Right kidney (tissue), 9 donors: ENCODE measurements around the gene MTTP.
A peak's percentile ranks its signal among the peaks of the same experiment; 100 is the strongest.
"Not testable (repeated sequence)": the region's sequence is repeated elsewhere in the genome, so short reads cannot be mapped to it uniquely, and the experiment has no call there.

Experiments used
- DNase-seq: peaks from one replicate; pipeline ENCODE4 v3.0.0-alpha.2; 2016
- long read RNA-seq, 8 donors: transcript quantifications; one replicate each; lab custom pipeline, GENCODE V29; 2026

The MTTP gene
- long read RNA-seq, donor 1, full-length matches to known transcripts = 2 of 2 reads
- long read RNA-seq, donor 1, partial matches to known transcripts = 0 of 2 reads
- long read RNA-seq, donor 1, other reads (novel, unspliced or antisense) = 0 of 2 reads
- long read RNA-seq, donor 2, full-length matches to known transcripts = 1 of 1 reads
- long read RNA-seq, donor 2, partial matches to known transcripts = 0 of 1 reads
- long read RNA-seq, donor 2, other reads (novel, unspliced or antisense) = 0 of 1 reads
- long read RNA-seq, donor 3 = 0 reads
- long read RNA-seq, donor 4 = 0 reads
- long read RNA-seq, donor 5, full-length matches to known transcripts = 4 of 4 reads
- long read RNA-seq, donor 5, partial matches to known transcripts = 0 of 4 reads
- long read RNA-seq, donor 5, other reads (novel, unspliced or antisense) = 0 of 4 reads
- long read RNA-seq, donor 6, partial matches to known transcripts = 0 of 3 reads
- long read RNA-seq, donor 6, other reads (novel, unspliced or antisense) = 0 of 3 reads
- long read RNA-seq, donor 7, full-length matches to known transcripts = 1 of 1 reads
- long read RNA-seq, donor 7, partial matches to known transcripts = 0 of 1 reads
- long read RNA-seq, donor 7, other reads (novel, unspliced or antisense) = 0 of 1 reads
- long read RNA-seq, donor 8 = 0 reads

DNA sequence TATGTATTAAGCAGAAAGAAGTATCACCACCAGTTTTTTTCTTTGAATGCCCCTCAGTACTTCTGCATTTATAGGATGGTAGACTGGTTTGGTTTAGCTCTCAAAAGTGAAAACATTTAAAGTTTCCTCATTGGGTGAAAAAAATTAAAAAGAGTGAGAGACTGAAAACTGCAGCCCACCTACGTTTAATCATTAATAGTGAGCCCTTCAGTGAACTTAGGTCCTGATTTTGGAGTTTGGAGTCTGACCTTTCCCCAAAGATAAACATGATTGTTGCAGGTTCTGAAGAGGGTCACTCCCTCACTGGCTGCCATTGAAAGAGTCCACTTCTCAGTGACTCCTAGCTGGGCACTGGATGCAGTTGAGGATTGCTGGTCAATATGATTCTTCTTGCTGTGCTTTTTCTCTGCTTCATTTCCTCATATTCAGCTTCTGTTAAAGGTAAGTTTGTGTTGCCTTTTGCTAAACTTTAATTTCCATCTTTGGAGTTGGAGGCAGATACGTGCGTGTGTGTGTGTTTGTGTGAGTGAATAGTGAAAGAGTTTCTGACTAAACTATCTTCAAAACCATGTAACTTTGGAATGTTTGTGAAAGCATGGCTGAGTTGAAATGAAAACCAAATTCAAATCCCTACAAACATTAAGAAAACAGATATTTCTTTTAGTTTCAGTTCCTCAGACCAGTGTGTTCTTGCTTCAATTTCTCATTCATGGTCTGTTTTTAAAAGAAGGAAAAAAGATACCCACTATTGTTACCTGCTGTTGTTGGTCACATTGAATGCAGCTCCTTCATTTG is at the start of gene MTTP:
MTTP (plus strand) TSS at position 295 of the 795 bp plus-strand sequence; CDS start at position 381, 86 bp downstream.
- no peak for DNase-seq

DNA sequence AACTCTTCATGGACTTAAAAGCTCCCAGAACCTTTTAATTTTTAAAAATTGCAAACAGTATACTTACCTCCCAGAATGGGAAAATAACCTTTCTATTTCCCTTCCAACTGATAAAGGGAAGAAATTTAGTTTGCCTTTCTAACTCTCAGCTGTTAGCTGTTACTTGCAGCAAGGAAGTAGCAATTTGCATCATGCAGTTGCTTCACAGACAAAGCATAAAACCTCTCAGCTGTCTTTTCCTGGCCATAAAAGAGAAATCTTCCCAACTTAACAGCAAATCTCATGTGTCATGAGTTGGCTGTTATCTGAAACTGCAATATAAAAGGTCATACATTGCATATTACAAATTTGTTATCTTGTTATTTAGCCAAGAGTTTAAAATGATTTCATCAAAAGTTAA is 45.4 kb upstream of the MTTP start:
- DNase-seq = no peak

DNA sequence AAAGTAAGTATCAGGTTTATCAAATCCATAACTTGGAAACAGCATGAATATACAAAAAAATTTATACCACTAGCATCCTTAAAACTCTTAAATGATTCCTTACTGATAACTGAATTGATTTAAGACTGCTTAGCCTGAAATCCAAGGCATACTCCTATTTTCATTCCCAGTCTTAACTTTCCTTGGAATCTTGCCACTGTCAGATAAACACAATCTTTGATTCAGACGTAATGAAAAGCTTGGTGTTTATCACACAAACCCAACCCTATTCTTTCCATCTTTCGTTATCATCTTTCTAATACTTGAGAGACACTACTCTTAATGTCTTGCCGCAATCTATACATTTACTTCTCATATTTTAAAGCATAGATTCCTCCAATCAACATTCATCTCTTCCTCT is 44.7 kb upstream of the MTTP start:
- DNase-seq = no peak

DNA sequence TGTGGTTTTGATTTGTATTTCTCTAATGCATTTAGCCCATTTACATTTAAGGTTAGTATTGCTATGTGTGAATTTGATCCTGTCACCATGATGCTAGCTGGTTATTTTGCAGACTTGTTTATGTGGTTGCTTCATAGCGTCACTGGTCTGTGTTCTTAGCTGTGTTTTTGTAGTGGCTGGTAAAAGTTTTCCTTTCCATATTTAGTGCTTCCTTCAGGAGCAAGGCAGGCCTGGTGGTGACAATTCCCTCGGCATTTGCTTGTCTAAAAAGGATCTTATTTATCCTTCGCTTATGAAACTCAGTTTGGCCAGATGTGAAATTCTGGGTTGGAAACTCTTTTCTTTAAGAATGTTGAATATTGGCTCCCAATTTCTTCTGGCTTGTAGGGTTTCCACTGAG is 39.9 kb upstream of the MTTP start:
- not testable (repeated sequence) for DNase-seq

DNA sequence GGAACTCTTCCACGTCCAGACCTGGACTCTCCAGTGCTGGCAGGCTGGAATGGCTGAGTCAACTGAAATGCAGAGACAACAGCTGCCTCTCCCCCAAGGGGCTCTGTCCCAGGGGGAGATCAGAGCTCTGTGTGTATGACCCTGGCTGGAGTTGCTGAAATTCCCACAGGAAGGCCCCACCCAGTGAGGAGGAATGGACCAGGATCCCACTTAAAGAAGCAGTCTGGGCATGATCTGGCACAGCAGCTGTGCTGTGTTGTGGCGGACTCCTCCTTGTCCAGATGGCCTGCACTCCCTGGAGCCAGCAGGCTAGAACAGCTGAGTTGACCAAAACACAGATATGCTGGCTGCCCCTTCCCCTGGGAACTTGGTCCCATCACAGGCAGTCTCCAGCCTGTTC is 38.4 kb upstream of the MTTP start:
- DNase-seq = no peak

DNA sequence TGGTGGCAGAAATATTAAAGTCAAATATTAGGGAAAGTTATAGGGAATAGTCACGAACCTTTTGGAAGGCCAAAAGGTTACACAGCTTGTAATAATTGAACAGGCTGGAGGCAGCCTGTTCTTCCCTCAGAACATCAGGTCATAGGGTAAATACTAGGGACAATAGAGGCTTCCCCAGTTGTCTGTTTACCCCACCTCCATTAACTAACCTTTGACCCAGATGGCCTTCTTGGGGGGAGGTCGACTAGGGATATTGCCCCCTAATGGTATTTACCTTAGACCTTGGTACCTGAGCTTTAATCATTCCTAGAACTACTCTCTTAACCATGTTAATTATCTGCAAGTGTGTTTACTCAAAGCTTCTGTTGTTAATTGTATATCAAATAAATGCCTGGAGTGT is 37.8 kb upstream of the MTTP start:
- DNase-seq = no peak

DNA sequence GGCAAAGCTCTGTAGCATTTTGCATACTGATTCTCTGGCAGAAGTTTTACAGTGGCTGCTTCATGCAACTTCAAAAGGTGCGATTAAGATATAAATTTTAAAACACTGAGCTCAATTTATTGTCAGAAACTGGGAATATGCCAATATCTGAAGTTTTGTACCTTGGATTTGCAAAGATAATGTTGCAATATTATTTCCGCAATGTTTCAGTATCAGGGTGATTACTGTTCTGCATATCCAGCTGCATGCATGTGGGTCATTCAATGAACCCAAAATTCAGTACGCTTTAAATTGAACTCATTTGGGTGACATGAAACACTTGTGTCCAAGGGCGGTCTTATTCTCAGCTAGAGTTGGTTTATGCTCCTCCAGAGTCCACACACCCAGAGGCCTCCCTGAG is 37.0 kb upstream of the MTTP start:
- no peak for DNase-seq

DNA sequence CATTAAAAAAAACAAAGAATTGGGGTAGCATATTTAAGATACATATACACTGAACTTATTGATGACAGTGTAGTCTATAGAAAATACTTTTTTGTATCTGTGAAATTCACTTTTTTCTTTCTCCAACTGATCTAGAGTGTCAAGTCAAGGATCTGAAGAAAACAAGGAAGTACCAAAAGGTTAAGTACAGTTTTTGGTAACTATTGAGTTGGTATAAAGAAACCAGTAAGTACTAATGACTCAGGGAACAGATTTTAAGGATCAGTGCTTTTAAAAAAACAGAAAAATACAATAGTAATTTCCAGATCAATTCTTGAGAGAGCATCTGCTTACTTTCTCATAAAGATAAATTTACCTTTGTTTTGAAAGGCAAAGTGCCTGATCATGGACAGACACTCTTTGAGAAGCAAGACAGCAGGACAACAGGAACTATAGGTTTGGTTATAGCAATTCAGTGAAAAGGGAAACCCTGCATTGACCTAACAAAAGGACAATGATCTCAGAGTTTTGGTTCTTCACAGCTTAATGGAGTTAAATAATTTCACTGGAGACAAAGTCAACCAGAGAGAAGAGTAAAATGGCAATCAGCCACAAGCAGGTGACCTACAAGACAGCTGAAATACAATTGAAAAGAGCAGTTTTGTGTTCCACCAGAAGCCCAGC is 34.2 kb upstream of the MTTP start:
- no peak for DNase-seq

DNA sequence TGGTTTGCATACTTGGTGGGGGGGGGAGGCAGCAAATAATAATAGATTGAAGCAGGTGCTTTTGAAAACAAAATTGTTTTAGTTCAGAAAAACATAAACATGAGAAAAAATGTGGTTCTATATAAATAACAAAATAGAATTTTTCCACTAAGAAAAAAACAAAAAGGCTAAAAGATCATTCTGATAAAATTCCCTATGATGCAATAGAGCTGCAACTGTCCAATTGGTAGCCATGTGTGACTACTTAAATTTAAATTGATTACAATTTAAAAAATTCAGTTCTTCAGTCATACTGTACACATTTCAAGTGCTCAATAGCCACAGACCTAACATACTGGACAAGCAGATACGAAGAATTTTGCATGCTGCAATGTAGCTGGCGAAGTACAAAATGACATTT is 21.8 kb upstream of the MTTP start:
- DNase-seq = no peak

DNA sequence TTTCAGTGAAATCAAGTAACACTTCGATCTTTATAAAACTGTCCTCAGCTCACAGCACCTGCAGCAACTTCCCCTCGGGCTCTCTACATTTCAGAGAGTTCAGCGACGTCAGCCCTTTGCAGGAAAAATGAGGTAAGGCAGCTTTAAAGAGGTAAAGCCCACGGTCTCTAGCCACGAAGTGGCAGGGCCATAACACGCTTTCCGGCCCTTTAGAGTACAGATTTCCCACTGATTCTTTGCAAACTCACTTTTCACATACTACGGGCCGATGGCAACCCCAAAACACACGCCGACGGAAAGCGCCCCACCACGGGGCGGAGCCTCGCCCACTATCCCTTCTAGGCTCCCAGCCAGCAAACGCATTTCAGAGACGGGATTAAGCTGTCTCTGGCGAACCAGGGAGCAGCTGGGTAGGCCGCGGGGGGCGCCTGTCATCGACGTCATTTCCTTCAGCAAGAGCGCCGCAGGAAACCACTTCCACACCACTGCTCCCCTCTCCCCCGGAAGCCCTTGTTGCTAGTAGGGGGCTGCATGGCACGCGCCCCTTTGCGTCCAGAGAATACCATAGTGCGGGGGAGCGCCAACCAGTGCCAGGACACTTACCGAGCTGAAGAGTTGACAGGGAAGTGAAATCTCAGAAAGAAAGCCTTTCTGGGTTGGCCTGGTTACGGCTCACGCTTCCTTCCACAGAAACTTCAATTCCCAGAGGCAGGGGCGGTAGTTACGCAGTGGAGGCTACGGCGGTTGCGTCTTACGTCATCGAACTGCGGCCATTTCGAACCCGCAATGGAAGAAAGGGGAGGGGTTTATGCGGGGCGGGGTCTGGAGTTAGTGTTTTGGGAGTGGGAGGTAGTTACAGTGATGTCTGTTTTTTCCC is 11.1 kb upstream of the MTTP start, which contains the start of gene TRMT10A:
TRMT10A (minus strand) TSS at position 730 of the 877 bp plus-strand sequence. CDS start 4,701 bp downstream, outside the sequence.
- DNase-seq = peak; percentile 99

DNA sequence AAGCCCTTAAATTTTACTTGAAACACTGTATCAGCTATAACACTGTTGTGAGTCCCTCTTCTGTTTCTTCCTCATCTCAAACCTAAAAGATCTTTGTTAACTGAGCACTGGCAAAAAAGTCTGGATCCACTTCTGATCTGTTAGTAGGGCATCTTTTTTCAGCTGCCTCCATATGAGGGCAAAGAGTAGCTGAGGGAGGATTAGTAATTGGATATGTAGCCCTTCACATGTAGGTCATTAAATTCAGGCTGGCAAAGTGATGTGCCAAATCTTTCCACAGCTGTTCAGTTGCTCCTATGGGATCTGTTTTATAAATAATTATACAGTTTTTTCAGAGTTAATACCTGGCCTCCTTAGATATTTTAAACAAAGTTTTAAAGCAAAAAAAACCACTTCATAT is 9.7 kb upstream of the MTTP start:
- no peak for DNase-seq

DNA sequence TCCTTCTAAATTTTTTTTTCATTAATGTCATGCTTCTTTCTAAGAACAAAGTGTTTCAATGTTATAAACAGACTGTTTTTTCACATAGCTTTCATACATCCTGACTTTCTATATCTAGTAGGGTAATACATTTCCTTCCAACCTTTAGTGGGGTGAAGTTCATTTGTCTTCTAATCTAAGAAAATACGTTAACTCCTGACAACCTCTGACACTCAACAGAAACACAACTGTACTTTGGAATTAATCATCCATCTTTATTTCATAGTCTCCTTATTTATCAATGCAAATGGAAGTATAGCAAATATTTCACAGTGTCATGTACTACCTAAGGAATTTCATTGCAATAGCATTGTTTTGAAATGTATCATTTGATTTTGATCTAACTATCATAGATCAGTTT is 2.7 kb upstream of the MTTP start:
- DNase-seq = no peak

DNA sequence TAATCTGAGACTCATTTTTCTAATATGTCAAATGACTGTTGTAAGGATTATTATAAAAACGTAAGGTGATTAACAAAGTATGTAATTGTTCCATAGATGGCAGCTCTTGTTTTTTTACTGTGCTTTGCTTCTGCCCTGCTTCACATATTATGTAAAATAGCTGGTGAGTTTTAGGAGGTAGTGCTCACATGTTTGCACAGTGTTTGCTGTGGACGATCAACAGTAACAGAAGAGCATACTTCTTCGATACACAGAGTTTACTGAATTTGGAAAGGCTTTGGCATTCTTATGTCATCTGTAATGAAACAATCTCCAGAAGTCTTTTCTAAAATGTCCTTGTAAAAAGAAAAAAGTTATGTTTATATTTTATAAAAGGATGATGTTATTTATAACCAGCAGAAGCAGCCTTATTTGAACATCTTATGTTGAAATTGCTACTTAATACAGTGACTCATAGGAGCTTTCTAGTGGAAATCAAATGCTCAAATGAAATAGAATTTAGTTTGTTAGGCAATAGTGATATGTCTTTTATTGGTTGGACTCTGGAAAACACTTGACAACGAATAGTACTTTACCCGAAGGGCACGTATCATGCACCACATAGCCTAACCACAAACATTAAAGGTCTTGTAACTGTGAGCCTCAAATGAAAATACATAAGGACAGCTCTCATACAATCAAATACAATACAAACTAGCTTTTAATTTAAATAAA is 1.9 kb upstream of the MTTP start:
- no peak for DNase-seq

DNA sequence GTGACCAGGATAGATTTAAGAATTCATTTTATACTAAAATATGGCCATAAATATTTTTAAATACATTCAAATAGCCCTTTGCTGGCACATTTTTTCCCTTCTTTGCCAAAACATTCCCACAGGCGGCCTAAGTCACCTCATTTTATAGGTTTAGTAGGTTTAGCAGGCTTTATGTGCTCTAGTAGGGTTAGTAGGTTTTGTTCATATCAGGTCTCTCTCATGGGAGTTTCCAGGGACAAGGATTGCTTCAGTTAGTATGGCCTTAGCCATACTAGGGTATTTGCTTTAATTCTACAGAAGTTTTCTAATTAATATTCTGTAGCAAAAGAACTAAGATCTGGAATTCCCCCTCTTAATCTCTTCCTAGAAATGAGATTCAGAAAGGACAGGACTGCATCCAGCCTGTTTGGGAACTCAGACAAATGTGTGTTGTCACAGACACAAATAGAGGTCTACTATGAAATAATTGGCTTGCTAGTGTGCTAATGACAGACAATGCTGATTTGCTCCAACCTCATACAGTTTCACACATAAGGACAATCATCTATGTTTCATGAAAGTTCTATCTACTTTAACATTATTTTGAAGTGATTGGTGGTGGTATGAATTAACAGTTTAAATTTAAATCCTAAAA is 772 bp upstream of the MTTP start:
- no peak for DNase-seq

DNA sequence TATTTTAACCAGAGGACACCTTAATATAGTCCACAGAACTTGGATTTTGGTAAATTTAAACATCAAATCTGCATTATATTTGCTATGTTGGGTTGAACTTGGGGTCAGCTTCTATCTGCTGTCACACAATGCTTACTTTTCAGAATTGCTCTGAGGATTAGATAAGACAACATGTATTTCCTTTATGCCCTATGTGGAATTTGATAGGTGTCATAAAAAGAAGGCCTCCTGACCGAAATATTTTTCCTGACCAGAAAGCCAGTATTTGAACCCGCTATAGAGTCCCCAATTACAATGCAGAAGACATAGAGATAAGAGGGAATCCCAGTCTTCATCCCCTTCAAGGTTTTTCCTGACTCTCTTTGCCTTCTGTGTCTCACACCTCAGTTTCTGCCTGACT is 4.1 kb downstream of the MTTP start:
- no peak for DNase-seq

DNA sequence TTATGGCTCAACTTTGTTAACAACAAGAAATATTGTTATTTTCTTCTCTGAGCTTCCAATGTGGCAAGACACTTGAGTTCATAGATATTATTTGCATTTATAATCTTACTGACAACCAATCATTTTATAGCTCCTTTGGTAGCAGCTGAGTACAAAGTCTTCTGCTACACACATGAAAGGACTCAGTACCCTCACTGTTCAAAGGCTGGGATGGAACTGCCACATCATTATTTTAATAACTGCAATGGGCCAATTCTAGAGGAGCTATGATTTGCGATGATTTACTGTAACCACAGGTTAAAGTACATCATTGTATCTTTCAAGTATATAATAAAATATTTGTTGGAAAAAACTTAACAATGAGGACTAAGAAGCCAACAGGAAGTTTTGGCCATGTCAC is 10.9 kb downstream of the MTTP start:
- no peak for DNase-seq

DNA sequence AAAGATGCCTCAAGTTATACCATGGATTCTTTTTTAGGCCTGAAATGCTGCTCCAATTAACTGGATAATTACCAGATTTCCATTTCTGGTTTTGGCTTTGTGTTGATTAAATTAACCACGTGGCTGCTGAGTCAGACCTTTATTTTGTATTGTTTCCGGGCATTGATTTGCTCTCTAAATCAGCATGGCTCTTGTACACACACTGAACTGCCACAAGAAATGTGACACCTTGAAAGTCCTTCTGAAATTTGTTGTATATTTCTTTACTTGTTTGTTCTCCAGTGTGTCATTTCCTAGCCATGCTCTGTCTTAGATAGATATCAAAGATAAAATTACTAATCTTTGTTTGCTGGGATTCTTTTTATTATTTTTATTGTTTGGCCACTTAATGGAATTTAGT is 11.7 kb downstream of the MTTP start:
- no peak for DNase-seq

DNA sequence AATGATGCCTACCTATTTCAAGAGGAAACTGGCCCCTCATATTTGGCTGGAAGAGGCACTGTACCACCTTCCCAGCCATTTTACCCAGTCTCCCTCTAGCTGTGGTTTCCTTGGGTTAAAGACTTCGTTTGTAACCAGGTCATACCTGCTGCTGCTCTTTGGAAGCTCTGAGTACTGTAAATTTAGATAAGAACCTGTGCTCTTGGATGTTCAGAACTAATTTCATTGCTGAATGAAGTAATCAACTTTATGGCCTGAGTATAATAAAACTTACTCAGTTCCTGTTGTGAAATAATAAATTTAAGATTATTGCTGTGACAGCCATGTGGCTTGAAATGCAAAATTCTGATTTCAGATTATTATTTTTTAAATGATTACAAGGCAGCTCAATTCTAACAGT is 12.2 kb downstream of the MTTP start:
- DNase-seq = no peak

DNA sequence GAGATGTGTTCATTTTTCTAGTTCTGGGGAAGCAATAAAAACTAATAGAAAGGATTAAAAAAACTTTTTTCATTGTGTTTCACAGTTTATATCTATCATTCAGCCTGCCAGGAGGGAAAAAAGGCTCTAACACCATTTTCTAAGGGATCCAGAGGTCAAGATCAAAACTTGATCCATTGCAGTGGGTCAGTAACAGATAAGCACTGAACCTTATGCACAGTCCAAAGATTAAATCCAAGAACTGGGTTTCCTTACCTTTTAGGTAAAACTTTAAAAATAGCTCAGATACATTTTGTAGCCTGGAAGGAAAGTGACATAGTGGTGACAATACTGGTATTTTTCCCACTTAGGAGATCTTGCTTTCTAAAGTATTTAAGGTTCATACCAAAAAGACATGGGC is 12.7 kb downstream of the MTTP start:
- no peak for DNase-seq

DNA sequence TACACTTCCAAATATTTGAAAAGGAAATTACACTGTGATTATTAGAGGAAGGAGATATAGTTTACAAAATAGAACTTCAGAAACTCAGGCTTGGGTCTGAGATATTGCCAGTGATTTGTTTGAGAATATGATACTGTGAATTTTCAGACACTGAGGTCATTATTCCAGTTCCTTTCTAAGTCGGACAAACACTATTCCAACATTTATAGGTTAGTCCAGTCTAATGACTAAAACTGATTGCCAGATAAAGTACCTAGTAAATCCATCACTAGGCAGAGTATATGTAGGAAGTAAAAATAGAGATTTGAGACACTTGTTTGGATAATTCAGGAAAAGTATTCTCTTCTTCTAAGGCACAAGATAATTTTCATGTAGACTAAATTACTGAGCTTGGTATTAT is 13.2 kb downstream of the MTTP start:
- DNase-seq = no peak
